ENCODE results near the gene EPC2.
"Not testable (repeated sequence)": the region's sequence is repeated elsewhere in the genome, so short reads cannot be mapped to it uniquely, and the experiment has no call there.

EPC2 gene

GRCh38 chr2:148681443-148681842, 36.9 kb downstream of the EPC2 start:
- no peak for TF ChIP-seq CTCF (IDR thresholded peaks at IDR 0.05; ENCODE audit: borderline replicate concordance, control extremely low read depth, extremely low read depth, insufficient read depth, missing control alignments)
- no peak for DNase-seq (ENCODE audit: low spot score)
- in situ Hi-C loops (cut with MboI; ENCODE audit: low sequenced_read_pairs, unreplicated experiment): no loop called here

DNA sequence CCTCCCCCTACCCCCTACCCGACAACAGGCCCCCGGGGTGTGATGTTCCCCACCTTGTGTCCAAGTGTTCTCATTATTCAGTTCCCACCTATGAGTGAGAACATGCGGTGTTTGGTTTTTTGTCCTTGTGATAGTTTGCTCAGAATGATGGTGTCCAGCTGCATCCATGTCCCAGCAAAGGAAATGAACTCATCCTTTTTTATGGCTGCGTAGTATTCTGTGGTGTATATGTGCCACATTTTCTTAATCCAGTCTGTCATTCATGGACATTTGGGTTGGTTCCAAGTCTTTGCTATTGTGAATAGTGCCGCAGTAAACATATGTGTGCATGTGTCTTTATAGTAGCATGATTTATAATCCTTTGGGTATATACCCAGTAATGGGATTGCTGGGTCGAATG, 37.3 kb downstream of the EPC2 start:
- in situ Hi-C loops (cut with MboI; ENCODE audit: low sequenced_read_pairs, unreplicated experiment); DNase-seq (ENCODE audit: low spot score): not testable (repeated sequence)

GRCh38 chr2:148684507-148684906, 40.0 kb downstream of the EPC2 start:
- no peak for DNase-seq (ENCODE audit: low spot score)
- in situ Hi-C loops (cut with MboI; ENCODE audit: low sequenced_read_pairs, unreplicated experiment): no loop called here
- no peak for TF ChIP-seq CTCF (IDR thresholded peaks at IDR 0.05; ENCODE audit: borderline replicate concordance, control extremely low read depth, extremely low read depth, insufficient read depth, missing control alignments)

GRCh38 chr2:148687543-148687942, 43.0 kb downstream of the EPC2 start:
- TF ChIP-seq CTCF (IDR thresholded peaks at IDR 0.05; ENCODE audit: borderline replicate concordance, control extremely low read depth, extremely low read depth, insufficient read depth, missing control alignments): no peak
- no peak for DNase-seq (ENCODE audit: low spot score)
- in situ Hi-C loops (cut with MboI; ENCODE audit: low sequenced_read_pairs, unreplicated experiment): no loop called here

DNA sequence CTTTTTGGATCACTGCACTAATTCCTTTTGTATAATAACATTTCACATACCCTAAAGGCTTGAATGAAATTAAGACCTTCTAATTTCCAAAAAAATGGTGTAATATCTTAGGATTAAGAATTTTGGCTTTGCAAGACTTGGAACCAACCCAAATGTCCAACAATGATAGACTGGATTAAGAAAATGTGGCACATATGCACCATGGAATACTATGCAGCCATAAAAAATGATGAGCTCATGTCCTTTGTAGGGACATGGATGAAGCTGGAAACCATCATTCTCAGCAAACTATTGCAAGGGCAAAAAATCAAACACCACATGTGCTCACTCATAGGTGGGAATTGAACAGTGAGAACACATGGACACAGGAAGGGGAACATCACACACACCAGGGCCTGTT, 43.5 kb downstream of the EPC2 start:
- in situ Hi-C loops (cut with MboI; ENCODE audit: low sequenced_read_pairs, unreplicated experiment); DNase-seq (ENCODE audit: low spot score): not testable (repeated sequence)

DNA sequence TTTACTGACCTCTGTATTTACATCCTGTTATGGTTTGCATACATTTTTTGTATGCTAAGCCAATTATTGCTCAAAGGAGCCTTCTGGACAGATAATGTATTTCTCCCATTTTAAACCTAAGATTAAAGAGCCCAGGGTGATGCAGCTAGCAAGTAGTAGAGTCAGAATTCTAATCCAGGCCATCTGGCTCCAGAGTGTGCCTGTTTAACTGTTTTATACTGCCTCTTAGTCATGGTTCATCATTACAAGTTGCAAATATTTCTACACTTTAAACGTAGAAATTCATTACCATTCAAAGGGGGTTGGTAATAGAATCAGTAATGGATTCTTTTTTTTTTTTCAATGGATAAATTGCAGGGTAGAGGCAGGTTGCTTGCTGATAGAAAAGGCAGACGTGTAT, 52.4 kb downstream of the EPC2 start:
- in situ Hi-C loops (cut with MboI; ENCODE audit: low sequenced_read_pairs, unreplicated experiment): no loop called here
- no peak for TF ChIP-seq CTCF (IDR thresholded peaks at IDR 0.05; ENCODE audit: borderline replicate concordance, control extremely low read depth, extremely low read depth, insufficient read depth, missing control alignments)
- DNase-seq (ENCODE audit: low spot score): no peak

DNA sequence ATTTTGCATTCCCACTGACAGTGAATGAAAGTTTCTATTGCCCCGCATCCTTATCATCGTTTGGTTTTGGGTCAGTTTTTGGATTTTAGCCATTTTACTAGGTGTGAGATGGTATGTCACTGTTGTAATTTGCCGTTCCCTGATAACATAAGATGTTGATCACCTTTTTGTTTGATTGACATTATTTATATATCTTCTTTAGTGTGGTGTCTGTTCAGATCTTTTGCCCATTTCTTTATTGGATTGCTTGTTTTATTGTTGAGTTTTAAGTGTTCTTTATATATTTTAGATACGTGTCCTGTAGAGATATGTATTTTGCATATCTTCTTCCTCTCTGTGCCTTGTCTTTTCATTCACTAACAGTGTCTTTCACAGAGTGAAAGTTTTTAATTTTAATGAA, 55.3 kb downstream of the EPC2 start:
- TF ChIP-seq CTCF (IDR thresholded peaks at IDR 0.05; ENCODE audit: borderline replicate concordance, control extremely low read depth, extremely low read depth, insufficient read depth, missing control alignments): no peak
- DNase-seq (ENCODE audit: low spot score): no peak
- in situ Hi-C loops (cut with MboI; ENCODE audit: low sequenced_read_pairs, unreplicated experiment): no loop called here

DNA sequence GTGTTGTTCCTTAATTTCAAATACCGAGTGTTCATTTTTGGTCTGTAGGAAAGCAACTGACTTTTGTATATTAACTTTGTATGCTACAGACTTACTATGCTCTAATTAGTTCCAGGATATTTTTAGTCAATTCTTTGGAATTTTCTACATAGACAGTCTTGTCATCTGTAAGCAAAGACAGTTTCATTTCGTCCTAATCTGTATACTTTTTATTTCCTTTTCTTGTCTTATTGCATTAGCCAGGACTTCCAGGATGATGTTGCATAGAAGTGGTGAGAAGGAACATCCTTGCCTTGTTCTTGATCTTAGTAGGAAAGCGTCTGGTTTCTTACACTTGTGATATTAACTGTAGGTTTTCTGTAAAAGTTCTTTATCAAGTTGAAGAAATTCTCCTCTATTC, 56.5 kb downstream of the EPC2 start:
- no peak for DNase-seq (ENCODE audit: low spot score)
- TF ChIP-seq CTCF (IDR thresholded peaks at IDR 0.05; ENCODE audit: borderline replicate concordance, control extremely low read depth, extremely low read depth, insufficient read depth, missing control alignments): no peak
- in situ Hi-C loops (cut with MboI; ENCODE audit: low sequenced_read_pairs, unreplicated experiment): no loop called here

Data from GM13976 (cell line).